Cerebellar nuclear complex (tissue), 1 donor: Measurements from ENCODE around the gene BRIP1.

ENCODE experiments used
- DNase-seq, 2 experiments: peaks; one replicate each; lab custom pipeline; 2025; lab: John Stamatoyannopoulos, UW

Gene BRIP1

DNA sequence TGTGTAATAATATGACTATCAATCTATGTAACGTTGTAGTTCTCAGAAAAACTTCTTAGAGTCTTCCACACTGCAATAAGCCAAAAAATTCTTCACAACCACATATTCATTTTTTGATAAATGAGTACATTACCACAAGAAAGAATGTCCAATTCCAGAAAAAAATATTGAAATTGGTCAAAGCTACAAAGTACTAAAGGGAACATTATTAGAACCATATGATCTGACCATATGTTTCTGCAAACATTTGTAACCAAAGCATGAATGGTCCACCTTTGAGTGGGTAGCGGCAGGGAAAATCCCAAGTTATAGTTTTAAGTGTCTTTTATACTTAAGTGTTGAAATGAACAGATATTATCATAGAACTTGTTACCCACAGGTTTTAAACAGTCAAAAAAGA is 200.6 kb downstream of the BRIP1 start:
- no peak for DNase-seq

DNA sequence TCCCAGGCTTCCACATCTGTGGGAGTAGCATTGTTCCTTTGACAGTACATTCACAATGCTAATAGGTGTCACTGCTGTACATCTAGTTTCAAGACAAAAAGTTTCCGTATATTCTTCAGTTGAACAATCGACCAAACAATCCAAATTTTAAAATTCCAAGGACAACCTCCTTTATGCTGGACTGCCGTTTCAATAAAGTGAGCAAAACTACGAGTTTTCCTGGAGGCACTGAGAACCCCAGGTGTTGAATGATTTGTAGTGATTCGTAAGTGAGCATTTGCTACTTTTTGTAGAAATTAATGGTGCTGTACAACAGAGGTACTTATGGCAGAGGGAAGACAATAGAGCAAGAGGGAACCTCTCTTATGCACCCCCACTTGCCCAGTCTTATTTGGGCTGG is 201.1 kb downstream of the BRIP1 start:
- DNase-seq = no peak

DNA sequence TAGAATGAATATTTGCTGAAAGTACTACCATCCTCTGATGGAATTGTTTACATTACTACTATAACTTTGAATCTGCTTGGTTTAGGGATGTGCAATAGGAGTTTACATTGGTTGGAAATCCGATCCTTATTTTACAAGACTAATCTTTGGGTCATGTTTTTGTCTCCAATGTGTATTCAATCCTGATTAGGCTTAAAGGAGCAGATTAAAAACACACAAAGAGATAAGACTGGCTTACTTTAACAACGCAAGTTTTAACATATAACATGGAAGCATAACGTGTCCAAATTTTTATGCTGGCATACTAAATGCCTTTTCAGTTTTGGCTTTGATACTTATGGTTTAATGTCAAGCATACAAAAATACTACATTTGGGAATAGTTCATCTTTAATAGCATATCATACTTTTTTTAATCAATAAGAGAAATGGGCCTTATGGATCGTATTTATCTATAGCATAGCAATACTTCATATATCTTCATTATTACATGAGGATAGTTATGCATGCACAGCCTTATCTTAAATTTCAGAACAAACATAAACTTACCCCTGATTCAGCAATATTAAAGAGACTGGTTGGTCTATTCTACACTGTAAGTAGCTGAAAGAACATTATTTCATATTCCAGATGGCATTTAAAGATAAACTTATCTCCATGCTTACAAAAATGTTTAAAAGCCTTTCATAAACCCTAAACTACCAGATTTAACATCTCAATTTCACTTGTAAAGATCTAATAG is 202.4 kb downstream of the BRIP1 start:
- no peak for DNase-seq

DNA sequence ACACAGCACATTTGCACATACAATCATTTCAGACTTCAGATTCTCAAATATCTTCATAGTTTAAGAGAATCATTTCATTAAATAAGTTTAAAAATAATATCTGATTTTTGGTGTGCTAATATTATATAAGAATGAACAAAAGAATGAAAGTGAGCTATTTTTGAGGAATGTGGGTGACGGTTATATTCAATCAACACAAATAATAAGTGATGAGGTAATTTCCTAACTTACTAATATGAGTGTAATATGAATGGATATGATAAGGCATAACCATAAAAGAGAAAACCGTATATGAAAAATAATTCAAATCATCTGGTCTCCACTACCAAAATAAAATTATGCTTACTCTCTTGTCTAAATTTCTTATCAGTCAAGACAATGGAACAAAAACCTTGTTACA is 203.9 kb downstream of the BRIP1 start:
- no peak for DNase-seq

DNA sequence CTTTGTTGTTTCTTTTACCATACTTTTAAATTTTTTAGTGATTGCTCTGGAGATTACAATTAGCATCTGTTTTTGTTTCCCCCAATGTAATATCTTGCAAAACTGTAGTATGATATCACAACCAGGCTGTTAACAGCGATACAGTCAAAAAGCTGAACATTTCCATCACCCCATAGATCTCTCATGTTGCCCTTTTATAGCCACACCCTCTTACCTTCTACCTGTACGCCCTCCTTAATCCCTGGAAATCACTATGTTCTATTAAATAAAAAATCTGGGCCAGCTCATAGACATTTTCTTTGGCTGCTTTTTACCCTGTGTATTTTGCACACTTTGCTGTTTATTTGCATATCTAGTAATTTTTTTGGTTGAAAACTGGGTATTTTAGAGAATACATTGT is 205.1 kb downstream of the BRIP1 start:
- DNase-seq = no peak

DNA sequence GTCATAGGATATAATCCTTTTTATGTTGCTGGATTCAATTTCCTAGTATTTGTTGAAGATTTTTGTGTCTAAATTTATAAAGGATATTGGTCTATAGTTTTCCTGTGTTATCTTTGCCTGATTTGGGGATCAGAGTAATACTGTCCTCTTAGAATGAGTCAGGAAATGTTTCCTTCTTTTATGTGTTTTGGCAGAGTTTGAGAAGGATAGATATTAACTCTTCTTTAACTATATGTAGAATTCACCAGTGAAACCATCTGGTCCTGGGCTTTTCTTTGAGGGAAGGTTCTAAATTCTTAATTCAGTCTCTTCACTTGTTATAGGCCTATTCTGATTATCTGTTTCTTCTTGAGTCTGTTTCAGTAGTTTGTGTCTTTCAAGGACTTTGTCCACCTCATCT is 206.0 kb downstream of the BRIP1 start:
- DNase-seq = no peak

DNA sequence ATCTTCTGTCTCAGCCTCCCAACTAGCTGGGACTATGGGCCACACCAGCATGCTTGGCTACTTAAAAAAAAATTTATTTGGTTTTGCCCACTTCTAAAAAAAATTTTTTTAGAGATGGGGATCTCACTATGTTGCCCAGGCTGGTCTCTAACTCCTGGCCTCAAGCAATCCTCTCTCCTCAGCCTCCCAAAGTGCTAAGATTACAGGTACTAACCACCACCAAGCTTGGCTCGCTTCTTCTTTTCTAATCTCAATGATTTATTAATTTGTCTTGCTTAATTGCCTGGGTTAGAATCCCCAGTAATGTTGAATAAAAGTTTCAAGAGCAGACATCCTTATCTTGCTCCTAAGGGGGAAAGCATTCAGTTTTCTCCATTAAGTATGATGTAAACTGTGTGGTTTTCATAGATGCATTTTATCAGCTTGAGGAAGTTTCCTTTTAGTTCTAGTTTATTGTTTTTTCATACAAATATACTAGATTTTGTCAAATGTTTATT is 206.6 kb downstream of the BRIP1 start:
- DNase-seq = no peak

DNA sequence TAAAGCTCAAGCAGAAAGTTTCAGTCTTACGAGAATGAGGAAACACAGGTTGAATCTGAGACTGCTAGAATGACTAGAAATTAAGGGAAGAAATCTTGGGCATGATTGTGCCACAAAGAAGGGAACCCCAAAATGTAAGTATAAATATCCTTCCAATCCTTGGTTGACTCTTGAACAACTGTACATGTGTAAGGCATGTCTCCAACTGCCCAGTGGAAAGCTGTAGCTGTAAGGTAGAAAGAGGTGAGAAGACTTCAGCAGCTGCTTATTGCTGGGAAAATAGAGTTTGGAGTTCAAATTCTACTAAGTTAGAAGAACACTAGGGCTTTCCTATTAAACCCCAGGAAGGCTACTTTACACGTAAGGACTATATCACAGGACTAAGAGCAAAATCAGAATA is 212.6 kb downstream of the BRIP1 start:
- DNase-seq = no peak

DNA sequence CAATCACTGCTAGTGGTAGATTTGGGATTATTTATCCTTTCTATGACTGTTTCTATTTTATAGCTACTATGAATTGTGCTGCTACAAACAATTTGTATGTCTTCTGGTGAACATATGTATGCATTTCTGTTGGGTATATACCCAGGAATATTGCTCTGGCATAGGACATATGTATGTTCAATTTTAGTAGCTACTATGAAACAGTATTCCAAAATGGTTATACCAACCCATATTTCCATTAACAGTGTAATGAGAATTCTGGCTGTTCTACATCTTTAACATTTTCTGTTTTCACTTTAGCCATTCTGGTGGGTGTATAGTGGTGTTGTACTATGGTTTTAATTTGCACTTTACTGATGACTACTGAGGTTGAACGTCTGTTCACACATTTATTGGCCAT is 214.7 kb downstream of the BRIP1 start:
- no peak for DNase-seq

DNA sequence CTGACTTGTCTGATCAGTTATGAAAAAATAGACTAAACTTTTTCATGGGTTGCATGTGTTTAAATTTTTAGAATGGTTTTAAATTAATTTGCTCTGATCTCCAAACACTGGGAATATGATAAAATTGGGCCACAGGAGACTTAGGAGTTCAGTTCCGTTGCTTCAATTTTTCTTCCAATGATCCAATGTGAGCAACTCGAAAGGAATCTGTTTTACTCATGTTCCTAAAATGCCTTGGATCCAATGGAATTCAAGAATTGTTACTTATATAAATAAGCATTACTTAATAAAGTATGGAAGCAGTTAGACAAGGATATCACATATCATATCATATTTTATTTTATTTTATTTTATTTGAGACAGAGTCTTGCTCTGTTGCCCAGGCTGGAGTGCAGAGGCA is 216.3 kb downstream of the BRIP1 start:
- no peak for DNase-seq

DNA sequence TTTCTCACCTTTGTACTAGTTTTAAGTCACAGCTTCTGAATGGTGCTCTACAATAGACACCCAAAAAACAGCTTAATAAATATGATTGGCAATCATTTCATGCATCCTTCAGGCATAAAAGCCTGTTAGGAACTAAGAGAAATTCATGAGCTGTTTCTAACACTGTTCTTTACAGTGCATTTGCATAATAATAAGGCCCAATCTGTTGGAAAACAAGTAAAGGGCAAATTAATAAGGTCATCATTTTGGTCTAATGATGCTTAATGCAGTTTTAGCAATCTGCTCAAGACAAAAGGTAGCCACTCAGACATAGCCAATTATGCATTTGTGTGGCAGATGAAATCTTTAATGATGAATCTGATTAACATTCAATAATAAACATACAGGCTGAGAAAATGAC is 216.8 kb downstream of the BRIP1 start:
- DNase-seq = no peak

DNA sequence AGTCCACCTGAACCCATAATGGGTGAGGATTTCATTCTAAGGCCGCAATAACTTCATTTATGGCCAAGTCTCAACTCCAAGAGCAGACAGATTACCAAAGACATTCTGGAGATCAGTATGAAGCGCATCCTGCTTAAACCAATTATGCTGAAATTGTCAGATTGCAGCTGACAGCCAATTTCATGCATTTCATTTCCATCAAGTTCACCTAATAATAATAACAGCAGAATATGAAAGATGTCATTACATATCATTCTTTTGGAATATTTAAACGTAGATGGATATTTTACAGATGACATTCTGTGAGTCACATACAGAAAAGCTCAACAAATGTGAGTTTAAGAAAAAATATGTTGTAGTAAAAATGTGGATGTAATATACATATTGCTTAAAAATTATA is 217.4 kb downstream of the BRIP1 start:
- DNase-seq = no peak

DNA sequence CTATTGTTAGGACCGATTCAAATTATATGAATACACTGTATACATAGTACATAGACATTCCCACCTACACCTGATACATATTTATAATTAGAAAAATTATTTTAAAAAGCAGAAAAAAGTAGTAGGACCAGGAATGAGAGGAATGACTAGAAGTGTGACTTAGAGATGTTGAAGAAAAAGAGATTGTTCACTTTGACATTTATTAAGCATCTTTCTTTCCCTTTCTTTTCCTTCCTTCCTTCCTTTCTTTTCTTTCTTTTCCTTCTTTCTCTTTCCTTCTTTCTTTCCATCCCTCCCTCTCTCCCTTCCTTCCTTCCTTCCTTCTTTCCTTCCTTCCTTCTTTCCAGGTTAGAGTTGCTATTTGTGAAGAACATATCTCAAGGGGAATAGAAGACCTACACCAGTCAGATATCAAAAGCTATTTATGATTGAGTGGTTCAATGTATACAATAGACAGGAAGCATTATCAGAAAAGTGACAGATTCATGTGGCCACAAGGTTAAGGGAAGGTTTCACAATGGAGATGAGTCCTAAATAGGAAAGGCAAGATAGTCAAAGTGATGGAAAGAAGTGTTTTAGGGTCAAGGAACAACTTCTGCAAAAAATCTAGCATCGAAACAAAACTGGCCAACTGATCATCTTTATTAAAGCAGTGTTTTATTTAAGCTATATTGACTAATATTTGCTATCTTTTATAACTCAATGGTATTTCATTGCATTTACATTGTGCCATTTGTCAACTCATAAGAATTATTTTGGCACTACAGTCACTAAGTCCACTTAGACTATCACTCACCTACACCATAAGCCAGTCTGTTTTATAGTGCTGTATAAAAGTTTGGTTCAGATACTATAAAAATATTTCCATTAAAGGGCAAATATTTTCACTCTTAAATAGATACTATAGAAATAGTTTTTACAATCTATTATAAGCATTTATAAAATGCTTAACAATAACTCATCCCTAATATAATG is 218.2 kb downstream of the BRIP1 start:
- no peak for DNase-seq

DNA sequence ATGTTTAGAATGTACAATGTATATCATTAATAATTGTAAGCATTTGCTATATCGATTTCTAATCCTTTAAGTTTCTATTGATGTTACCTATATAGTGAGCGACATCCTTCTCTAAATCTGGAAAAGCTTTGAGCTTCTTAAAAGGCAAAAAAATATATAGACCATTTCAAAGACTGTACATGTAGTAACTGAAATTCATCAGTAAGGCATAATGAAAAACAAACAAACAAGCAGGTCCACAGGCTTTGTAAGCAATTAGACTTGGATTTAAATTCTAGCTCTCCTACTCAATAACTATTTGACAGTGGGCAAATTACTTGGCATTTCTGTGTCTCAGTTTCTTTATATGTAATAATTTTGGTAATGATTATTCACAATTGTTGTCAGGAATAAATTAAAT is 220.6 kb downstream of the BRIP1 start:
- no peak for DNase-seq

DNA sequence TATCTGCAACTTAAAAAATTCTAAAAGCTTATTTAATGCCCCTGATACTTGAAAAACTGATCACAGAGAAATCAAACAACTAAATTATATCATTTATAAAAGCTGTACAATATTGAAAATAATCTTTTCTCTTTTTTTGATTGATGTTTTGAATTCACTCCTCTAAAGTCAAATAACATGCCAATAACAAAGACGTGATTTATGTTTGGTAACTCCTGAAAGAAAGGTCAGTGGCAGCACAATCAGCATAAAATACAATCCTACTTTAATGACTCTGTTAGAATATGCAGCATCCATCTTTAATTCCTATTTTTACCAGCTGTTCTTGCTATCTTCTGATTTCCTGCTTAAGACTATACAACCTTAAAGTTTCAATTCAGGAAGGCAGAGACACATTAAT is 221.6 kb downstream of the BRIP1 start:
- no peak for DNase-seq

DNA sequence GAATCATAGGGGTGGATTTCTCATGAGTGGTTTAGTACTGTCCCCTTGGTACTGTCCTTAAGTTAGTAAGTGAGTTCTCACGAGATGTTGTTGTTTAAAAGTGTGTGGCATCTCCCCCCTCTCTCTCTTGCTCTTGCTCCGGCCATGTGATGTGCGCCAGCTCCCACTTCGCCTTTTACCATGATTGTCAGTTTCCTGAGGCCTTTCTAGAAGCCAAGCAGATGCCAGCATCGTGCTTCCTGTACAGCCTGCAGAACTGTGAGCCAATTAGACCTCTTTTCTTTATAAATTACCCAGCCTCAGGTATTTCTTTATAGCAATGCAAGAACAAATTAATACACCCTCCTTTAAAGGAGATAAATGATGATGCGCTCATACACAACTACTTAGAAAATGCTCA is 222.2 kb downstream of the BRIP1 start:
- no peak for DNase-seq

DNA sequence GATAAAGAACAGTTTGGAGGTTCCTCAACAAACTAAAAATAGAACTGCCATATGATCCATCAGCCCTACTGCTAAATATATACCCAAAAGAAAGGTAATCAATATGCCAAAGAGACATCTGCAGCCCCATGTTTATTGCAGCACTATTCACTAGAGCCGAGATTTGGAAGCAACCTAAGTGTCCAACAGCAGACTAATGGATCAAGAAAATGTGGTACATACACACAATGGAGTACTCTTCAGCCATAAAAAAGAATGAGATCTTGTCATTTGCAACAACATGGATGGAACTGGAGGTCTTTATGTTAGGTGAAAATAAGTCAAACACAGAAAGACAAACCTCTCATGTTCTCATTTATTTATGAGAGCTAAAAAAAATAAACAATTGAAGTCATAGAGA is 223.5 kb downstream of the BRIP1 start:
- no peak for DNase-seq

DNA sequence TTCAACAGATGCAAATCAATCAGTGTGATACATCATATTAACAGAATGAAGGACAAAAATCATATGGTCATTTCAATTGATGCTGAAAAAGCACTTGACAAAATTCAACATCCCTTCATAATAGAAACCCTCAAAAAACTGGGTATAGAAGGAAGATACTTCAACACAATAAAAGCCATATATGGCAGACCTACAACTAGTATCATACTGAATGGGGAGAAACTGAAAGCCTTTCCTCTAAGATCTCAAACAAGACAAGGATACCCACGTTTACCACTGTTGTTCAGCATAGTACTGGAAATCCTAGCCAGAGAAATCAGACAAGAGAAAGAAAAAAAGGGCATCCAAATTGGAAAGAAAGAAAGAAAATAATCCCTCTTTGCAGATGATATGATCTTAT is 225.2 kb downstream of the BRIP1 start:
- DNase-seq = no peak

DNA sequence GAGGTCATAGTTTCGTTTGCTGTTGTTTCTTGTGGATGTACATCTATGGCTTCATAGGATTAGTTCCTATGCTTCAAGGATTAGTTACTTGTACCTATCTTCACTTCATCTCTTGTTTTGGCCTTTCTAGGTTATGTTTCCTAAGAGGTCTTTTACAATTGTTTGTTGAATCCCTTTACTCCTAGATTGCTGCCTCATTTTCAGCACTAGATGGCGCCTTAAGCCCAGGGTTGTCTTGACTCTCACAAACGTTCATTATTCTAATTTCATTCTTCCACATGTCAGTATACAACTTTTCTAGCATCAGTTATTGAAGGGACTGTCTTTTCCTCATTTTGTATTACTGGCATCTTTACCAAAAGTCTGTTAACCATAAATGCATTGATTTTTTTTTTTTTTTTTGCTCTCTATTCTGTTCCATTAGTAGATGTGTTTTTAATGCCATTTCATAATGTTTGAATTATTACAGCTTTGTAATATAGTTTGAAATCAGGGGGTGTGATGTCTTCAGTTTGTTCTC is 227.4 kb downstream of the BRIP1 start:
- DNase-seq = no peak

DNA sequence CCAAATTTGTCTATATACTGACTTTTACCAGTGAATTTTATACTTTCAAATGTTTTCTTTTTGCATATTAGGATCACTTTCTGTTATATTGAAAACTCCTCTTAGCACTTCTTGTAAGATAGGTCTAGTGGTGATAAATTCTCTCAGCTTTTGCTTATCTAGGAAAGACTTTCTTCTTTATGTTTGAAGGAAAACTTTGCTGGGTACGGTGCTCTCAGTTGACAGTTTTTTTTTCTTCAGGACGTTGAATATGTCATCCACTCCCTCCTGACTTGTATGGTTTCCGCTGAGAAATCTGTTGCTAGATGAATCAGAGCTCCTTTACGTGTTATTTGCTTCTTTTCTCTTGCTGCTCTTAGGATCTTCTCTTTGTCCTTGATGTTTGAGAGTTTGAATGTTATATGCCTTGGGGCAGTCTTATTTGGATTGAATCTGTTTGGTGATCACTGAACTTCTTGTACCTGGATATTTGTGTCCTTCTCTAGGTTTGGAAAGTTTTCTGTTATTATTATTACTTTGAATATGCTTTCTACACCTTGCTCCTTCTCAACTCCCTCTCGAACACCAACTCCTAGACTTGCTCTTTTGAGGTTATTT is 228.3 kb downstream of the BRIP1 start:
- DNase-seq = no peak

DNA sequence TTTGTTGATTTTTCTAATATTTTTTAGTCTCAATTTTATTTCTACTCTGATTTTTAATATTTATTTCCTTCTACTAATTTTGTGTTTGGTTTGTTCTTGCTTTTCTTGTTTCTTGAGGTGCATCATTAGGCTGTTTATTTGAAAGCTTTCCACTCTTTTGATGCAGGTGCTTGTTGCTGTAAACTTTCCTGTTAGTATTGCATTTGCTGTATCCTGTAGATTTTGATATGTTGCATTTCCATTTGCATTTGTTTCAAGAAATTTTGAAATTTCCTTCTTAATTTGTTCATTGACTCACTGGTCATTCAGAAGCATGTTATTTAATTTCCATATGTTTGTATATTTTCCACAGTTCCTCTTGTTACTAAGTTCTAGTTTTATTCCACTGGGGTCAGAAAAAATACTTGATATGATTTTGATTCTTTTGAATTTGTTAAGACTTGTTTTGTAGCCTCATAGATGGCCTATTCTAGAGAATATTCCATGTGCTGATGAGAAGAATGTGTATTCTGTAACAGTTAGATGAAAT is 229.3 kb downstream of the BRIP1 start:
- no peak for DNase-seq

DNA sequence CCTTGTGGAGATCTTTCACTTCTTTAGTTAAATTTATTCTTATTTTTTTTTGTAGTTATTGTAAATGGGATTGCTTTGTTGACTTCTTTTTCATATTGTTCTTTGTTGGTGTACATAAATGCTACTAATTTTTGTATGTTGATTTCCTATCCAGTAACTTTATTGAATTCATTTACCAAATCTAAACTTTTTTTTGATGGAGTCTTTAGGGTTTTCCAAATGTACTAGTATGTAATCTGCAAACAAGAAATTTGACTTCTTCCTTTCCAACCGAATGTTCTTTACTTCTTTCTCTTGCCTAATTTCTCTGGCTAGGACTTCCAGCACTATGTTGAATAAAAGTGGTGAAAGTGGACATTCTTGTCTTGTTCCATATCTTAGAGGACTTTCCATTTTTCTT is 230.5 kb downstream of the BRIP1 start:
- DNase-seq = no peak
